Aorta (tissue), 5 donors: ENCODE results near the gene COL4A5. TPM values are rescaled to one million over a fixed set of nuclear protein-coding genes. Genes with fewer than 3 reads are reported as not detected.

Experiments
- ATAC-seq: fragments of 200-7000 bp; cut with Tn5 transposase; one replicate; pipeline ENCODE4 v1.9.1; 2022; ENCODE audit warnings: moderate library complexity; ENCODE audit not compliant: low FRiP score
- DNase-seq, 2 donors: peaks; one replicate each; pipeline ENCODE4 v3.0.0-alpha.2; 2020
- H3K27ac ChIP-seq, 2 donors: one replicate each; pipeline ENCODE4 v1.5.1; 2013; ENCODE audit warnings: low read length in 2 of 2, mild to moderate bottlenecking in 2 of 2, moderate library complexity in 2 of 2, control low read depth in 1 of 2, inconsistent platforms in 1 of 2, low read depth in 1 of 2
- H3K27me3 ChIP-seq, 2 donors: one replicate each; pipeline ENCODE4 v1.6.1; 2013; ENCODE audit warnings: control low read depth in 1 of 2, low read length in 1 of 2, mild to moderate bottlenecking in 1 of 2, moderate library complexity in 1 of 2; ENCODE audit not compliant: insufficient read depth in 2 of 2, control insufficient read depth in 1 of 2
- H3K36me3 ChIP-seq, 2 donors: one replicate each; pipeline ENCODE4 v1.6.1; 2013; ENCODE audit warnings: control low read depth in 1 of 2, low read length in 1 of 2, mild to moderate bottlenecking in 1 of 2; ENCODE audit not compliant: insufficient read depth in 2 of 2, control insufficient read depth in 1 of 2
- H3K4me1 ChIP-seq, 2 donors: one replicate each; pipeline ENCODE4 v1.6.1; 2013; ENCODE audit warnings: low read length in 2 of 2, control low read depth in 1 of 2, mild to moderate bottlenecking in 1 of 2, moderate library complexity in 1 of 2; ENCODE audit not compliant: insufficient read depth in 2 of 2, control insufficient read depth in 1 of 2
- H3K4me3 ChIP-seq, 2 donors: one replicate each; pipeline ENCODE4 v1.5.1; 2013; ENCODE audit warnings: low read length in 2 of 2, control low read depth in 1 of 2, mild to moderate bottlenecking in 1 of 2
- H3K9me3 ChIP-seq: one replicate; pipeline ENCODE4 v1.6.1; 2013; ENCODE audit warnings: mild to moderate bottlenecking, low read length; ENCODE audit not compliant: control insufficient read depth
- WGBS, 2 donors: extraction: QIAGEN DNeasy Blood & Tissue Kit; methylation state at CpG; one replicate each; pipeline ENCODE4 v1.1.7; 2013; 5-methylcytosine and 5-hydroxymethylcytosine counted together
- intact Hi-C, 2 donors: fragments of 100-400 bp; cut with DNase I; formaldehyde crosslinking; loops; one replicate each; pipeline versions ENCODE4 v1.14.2 to v1.15.0; 2022
- polyA plus RNA-seq, 2 donors: library from polyadenylated mRNA; stranded (reverse); fragments of 200-250 nt; gene quantifications; one replicate each; pipeline ENCODE4 v1.2.3, GENCODE V29; 2013
- total RNA-seq, 2 donors: library from RNA; stranded (reverse); fragmentation: NEBNext Ultra II Directional; extraction: Animal tissue kit (Norgen Biotek cat#: 25700); gene quantifications; one replicate each; pipeline ENCODE4 v1.2.1, GENCODE V29; 2021
- donor health status: healthy with polysubstance abuse.
- donor health status: Bipolar disorder and iron deficiency.
- donor health status: DM: no; HTN: no; CAD: no.
- donor health status: DM: no; HTN: no; CAD: no.
- donor health status: DM: yes; HTN: yes; CAD: no.

Gene COL4A5
- total and polyA plus RNA-seq, 4 donors = 13.8 to 48.0 (median 37.2) TPM

DNA sequence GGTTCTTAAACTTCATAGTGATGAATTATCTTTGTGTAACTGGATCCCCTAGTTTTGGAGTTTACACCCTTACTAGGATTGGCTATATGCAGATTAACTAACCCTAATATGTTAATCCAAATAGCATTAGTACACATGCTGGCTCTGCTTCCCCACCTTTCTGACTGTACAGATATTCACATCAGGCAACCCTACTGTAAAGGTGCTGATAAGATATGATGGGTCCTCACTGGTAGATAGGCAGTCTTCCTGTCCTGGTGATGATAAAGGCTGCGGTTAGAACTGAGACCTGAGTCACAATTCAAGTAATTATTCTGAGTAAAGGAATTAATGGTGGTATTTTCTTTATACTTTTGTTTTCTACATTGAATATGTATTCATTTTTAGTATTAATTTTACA lies 118.6 kb downstream of the COL4A5 start:
- Histone ChIP-seq H3K36me3 (no peaks in the 10 kb centered on the region), H3K4me1 (peaks cover 0 to 2% of the 10 kb centered on the region in 2 donors), H3K4me3 (no peak overlapping the region), H3K9me3 (no peaks in the 10 kb centered on the region), H3K27me3 (no peaks in the 10 kb centered on the region), H3K27ac (no peak overlapping the region)
- DNase-seq (no peak), ATAC-seq (no peak)
- 89 to 96% methylated on average over 1 of the region's 1 CpG for WGBS, 2 donors
- intact Hi-C loops = no loop called here

DNA sequence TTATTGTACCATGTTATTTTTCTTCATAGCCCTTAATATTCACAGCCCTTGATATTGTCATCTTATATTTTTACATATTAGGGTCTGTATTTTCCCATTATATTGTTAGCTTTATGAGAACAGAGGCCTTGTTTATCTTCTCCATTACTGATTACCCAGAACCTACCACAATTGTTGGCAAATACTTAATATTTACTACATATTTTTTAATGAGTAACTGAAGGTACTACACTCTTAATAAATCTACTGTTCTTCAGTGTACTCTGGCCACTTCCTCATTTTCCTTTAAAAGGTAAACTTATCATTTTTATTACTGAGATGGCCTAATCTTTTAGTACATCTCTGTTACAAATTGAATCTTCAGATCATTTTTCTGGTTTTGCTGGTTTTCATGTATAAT lies 133.5 kb downstream of the COL4A5 start:
- Histone ChIP-seq H3K9me3 (no peaks in the 10 kb centered on the region), H3K27ac (no peak overlapping the region), H3K36me3 (no peaks in the 10 kb centered on the region), H3K27me3 (no peaks in the 10 kb centered on the region), H3K4me3 (no peak overlapping the region), H3K4me1 (no peaks in the 10 kb centered on the region)
- intact Hi-C loops = no loop called here
- DNase-seq = no peak
- ATAC-seq = no peak

DNA sequence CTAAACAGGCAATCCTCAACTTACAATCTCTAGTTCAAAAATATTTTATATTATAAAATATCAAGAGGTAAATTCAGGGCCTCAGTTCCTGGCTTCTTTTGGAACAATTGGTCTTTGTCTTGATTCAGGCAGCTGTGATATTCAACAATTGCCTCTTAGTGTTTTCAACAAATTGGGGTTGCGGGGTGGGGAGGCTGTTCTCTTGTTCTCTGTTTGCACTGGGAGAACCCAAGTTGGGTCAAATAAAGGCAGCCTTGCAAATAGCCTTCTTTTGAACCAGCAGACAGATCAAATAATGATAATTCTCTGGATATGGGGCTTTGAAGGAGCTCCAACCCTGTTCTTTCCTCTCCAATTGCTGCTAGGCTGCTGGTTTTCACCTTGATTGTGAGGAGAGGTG lies 142.5 kb downstream of the COL4A5 start:
- DNase-seq = no peak
- 87 to 100% methylated on average over 1 of the region's 1 CpG for whole genome bisulfite sequencing, 2 donors
- H3K27ac ChIP-seq = no peak overlapping the region

DNA sequence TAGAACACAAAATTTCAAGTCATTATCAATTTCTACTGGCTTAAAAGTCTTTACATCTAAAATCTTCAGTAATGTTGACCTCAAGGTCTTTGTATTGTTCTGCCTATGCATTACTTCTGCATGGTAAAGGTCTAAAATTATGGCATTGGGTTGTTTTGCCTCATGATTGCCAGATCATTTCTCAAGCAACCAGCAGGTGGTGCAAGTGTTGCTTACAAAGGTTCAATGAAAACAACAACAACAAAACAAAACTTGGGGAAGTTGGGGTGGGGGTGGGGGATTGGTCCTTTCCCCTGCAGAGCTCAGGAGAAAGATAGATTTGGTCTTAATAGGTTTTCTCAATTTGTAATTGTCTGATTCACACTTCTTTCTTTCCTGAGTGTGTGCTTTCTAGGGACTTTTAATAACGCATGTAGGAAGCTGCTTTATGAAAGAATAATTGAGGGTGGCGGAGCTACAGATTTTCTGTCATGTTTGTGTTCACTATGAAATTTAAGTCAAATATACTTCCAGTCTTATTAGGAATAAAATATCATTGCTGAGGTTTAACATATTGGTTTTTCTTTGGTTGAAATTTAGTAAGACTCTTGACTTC lies 145.1 kb downstream of the COL4A5 start:
- intact Hi-C loops = no loop called here
- H3K4me3 ChIP-seq = no peak overlapping the region

More for the DNA sequence above, 142.5 kb downstream of the COL4A5 start:
- H3K4me1 ChIP-seq = no peaks in the 10 kb centered on the region
- no peak for ATAC-seq
- intact Hi-C loops = no loop called here
- H3K4me3 ChIP-seq = no peak overlapping the region
- H3K36me3 ChIP-seq = no peaks in the 10 kb centered on the region
- no peaks in the 10 kb centered on the region for H3K9me3 ChIP-seq
- H3K27me3 ChIP-seq = no peaks in the 10 kb centered on the region

DNA sequence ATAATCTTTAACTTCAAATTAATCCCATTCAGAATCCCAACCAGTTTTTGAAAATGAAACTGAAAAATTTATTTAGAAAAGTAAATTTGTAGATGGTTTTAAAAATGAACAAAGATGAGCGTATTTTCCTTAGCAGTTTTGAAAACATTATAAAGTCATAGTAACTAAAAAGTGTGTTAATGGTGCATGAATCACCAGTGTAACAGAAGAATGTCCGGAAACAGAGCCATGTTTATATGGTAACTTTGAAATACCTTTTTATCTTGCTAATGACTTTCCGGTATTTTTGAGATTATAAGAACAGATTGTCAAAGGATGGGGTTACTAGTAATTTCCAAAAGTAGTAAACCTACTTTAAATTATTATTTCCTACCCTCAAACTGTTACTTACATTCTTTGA lies 150.9 kb downstream of the COL4A5 start:
- no peak overlapping the region for H3K4me3 ChIP-seq
- H3K4me1 ChIP-seq = no peaks in the 10 kb centered on the region
- WGBS, 2 donors = 70 to 74% methylated on average over 3 of the region's 3 CpGs
- intact Hi-C loops = no loop called here
- ATAC-seq (no peak), DNase-seq (no peak)
- H3K27ac ChIP-seq = no peak overlapping the region
- no peaks in the 10 kb centered on the region for H3K27me3 ChIP-seq
- H3K9me3 ChIP-seq = no peaks in the 10 kb centered on the region
- H3K36me3 ChIP-seq = no peaks in the 10 kb centered on the region

More for the DNA sequence above, 145.1 kb downstream of the COL4A5 start:
- 88 to 98% methylated on average over 2 of the region's 2 CpGs for WGBS, 2 donors
- Histone ChIP-seq H3K36me3 (no peaks in the 10 kb centered on the region), H3K27ac (no peak overlapping the region), H3K9me3 (no peaks in the 10 kb centered on the region), H3K27me3 (no peaks in the 10 kb centered on the region), H3K4me1 (no peaks in the 10 kb centered on the region)
- no peak for ATAC-seq
- DNase-seq = no peak

DNA sequence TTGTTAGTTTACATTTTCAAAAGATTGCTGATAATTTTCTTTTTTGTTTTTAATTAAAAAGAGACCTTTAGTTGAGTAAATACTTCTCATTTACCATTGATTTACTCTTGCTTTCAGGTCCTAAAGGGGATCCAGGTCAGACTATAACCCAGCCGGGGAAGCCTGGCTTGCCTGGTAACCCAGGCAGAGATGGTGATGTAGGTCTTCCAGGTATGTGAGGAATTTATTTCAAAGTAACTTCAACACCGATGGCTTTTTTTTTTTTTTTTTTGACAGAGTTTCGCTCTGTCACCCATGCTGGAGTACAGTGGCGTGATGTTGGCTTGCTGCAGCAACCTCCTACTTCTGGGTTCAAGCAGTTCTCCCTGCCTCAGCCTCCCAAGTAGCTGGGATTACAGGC lies 161.6 kb downstream of the COL4A5 start:
- Histone ChIP-seq H3K4me3 (no peak overlapping the region), H3K27me3 (no peaks in the 10 kb centered on the region), H3K36me3 (no peaks in the 10 kb centered on the region), H3K9me3 (no peaks in the 10 kb centered on the region), H3K4me1 (no peaks in the 10 kb centered on the region), H3K27ac (no peak overlapping the region)
- ATAC-seq (no peak), DNase-seq (no peak)
- WGBS, 2 donors = 78 to 79% methylated on average over 4 of the region's 4 CpGs
- intact Hi-C loops = no loop called here

DNA sequence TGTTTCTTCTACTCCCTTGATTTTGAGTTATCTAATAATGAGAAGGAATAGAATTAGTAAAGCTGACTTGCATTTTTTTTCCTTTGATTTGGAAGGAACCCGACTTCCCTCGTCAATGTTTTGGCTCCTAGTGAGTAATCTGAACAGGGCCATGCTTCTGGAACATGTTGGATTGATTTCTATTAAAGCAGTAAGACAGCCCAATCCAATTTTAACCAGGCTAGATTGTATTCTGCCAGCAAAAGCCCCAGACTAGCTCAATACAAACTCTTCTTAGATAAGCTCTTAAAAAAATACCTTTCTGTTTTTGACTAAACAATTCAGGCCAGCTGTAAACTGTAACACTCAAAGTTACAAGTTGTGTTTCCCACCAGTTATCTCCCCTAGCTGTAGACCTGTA lies 170.5 kb downstream of the COL4A5 start:
- no peak overlapping the region for H3K4me3 ChIP-seq
- H3K27me3 ChIP-seq = no peaks in the 10 kb centered on the region
- H3K4me1 ChIP-seq = no peaks in the 10 kb centered on the region
- no peak for DNase-seq
- no peak for ATAC-seq
- intact Hi-C loops = no loop called here
- WGBS, 2 donors = 11 to 21% methylated on average over 2 of the region's 2 CpGs
- H3K9me3 ChIP-seq = no peaks in the 10 kb centered on the region
- H3K27ac ChIP-seq = no peak overlapping the region
- no peaks in the 10 kb centered on the region for H3K36me3 ChIP-seq

DNA sequence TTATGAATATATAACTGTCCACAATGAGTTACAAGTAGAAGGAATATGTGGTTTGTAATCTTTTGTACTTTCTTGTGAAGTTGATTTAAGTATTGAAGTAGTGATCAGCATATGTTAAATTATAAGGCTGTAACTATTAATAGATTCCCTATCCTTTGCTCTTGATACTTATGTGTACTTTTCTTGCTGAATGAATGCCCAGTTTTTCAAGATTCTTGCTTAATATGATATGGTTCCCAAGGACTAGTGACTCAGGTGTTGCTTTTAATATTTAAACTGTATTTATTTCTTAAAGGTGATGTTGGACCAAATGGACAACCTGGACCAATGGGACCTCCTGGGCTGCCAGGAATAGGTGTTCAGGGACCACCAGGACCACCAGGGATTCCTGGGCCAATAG lies 175.0 kb downstream of the COL4A5 start:
- Histone ChIP-seq H3K36me3 (no peaks in the 10 kb centered on the region), H3K4me1 (no peaks in the 10 kb centered on the region), H3K4me3 (no peak overlapping the region), H3K27me3 (no peaks in the 10 kb centered on the region), H3K27ac (no peak overlapping the region), H3K9me3 (no peaks in the 10 kb centered on the region)
- DNase-seq (no peak), ATAC-seq (no peak)
- intact Hi-C loops = no loop called here

DNA sequence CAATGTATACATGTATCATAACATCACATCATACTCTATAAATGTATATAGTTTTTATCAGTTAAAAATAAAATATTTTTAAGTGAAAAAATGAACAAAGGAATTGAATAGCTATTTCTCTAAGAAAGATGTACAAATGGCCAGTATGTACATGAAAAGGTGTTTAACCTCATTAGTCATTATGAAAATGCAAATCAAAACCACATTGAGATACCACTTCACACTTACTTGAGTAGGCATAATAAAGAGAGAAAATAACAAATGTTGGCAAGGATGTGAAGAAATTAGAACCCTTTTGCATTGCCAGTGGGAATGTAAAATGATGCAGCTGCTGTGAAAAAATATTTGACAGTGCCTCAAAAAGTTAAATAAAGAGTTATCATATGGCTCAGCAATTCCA lies 201.2 kb downstream of the COL4A5 start:
- H3K36me3 ChIP-seq = peaks cover 0 to under 1% of the 10 kb centered on the region in 2 donors
- DNase-seq (no peak), ATAC-seq (no peak)
- H3K27me3 ChIP-seq = no peaks in the 10 kb centered on the region
- H3K9me3 ChIP-seq = no peaks in the 10 kb centered on the region
- intact Hi-C loops = no loop called here
- H3K27ac ChIP-seq = no peak overlapping the region
- H3K4me3 ChIP-seq = no peak overlapping the region
- no peaks in the 10 kb centered on the region for H3K4me1 ChIP-seq
